B cell (primary cell): ENCODE data around the gene LEMD2. TPM values are rescaled to one million over a fixed set of nuclear protein-coding genes. Genes with fewer than 3 reads are reported as not detected.

Source experiments
- ATAC-seq: fragments of 200-7000 bp; cut with Tn5 transposase; one replicate; pipeline ENCODE4 v1.10.0; 2021; ENCODE audit warnings: low read depth, mild to moderate bottlenecking, moderate number of reproducible peaks, moderate library complexity
- CTCF ChIA-PET: fragments of 350-600 bp; sonication (Branson Sonifier 250); formaldehyde crosslinking; loops from one replicate; lab custom pipeline; 2021; ENCODE audit warnings: antibody characterized with exemption, inconsistent platforms; lab: Charles Lee
- POLR2A ChIA-PET: fragments of 350-600 bp; sonication (Branson Sonifier 250); formaldehyde crosslinking; loops from one replicate; lab custom pipeline; 2021; ENCODE audit warnings: antibody characterized with exemption; lab: Charles Lee
- DNase-seq: peaks from one replicate; pipeline ENCODE4 v3.0.0; 2013
- H2AFZ ChIP-seq: 2 replicates; pipeline ENCODE4 v1.6.1; 2012; ENCODE audit warnings: mild to moderate bottlenecking, low read depth, low read length; ENCODE audit not compliant: insufficient read depth, poor library complexity, severe bottlenecking
- H3K27ac ChIP-seq, 2 donors: 1 replicate in 1 of 2; 2 replicates in 1 of 2; pipeline ENCODE4 v1.5.1; 2012 to 2013; ENCODE audit warnings: low read length in 2 of 2, mild to moderate bottlenecking in 2 of 2, moderate library complexity in 1 of 2
- H3K27me3 ChIP-seq, 4 experiments: fragments of 200-600 bp in 1 of 4; sonication (generic) in 1 of 4; replicated peaks in 1 of 4; 1 replicate in 2 of 4; 2 replicates in 2 of 4; pipeline versions ENCODE4 v1.6.1 to v1.7.0; 2013 to 2016; ENCODE audit warnings: low read length in 3 of 4, mild to moderate bottlenecking in 2 of 4, mixed read lengths in 1 of 4, moderate library complexity in 1 of 4; ENCODE audit not compliant: insufficient read depth in 4 of 4, control insufficient read depth in 3 of 4; ENCODE audit errors: control extremely low read depth in 1 of 4
- H3K36me3 ChIP-seq, 2 experiments: replicated peaks in 1 of 2; 1 replicate in 1 of 2; 2 replicates in 1 of 2; pipeline versions ENCODE4 v1.6.1 to v1.7.1; 2013; ENCODE audit warnings: low read length in 1 of 2; ENCODE audit not compliant: insufficient read depth in 2 of 2, control insufficient read depth in 1 of 2; ENCODE audit errors: control extremely low read depth in 1 of 2, extremely low read depth in 1 of 2
- H3K4me1 ChIP-seq, 2 donors: fragments of 200-600 bp in 1 of 2; sonication (generic) in 1 of 2; 1 replicate in 1 of 2; 2 replicates in 1 of 2; pipeline versions ENCODE4 v1.5.1 to v1.6.1; 2013 to 2017; ENCODE audit warnings: low read length in 2 of 2; ENCODE audit not compliant: control insufficient read depth in 2 of 2, insufficient read depth in 2 of 2
- H3K4me2 ChIP-seq: replicated peaks from 2 replicates; pipeline ENCODE3; 2012; ENCODE audit warnings: mild to moderate bottlenecking, low read depth, low read length; ENCODE audit not compliant: poor library complexity, severe bottlenecking
- H3K4me3 ChIP-seq, 5 experiments: fragments of 200-600 bp in 1 of 5; sonication (generic) in 1 of 5; 1 replicate in 3 of 5; 2 replicates in 2 of 5; pipeline versions ENCODE4 v1.5.1 to v1.7.0; 2011 to 2016; ENCODE audit warnings: low read length in 4 of 5, mild to moderate bottlenecking in 4 of 5, low read depth in 2 of 5, control low read depth in 1 of 5, moderate library complexity in 1 of 5; ENCODE audit not compliant: insufficient read depth in 1 of 5; ENCODE audit errors: control extremely low read depth in 1 of 5, extremely low read depth in 1 of 5
- H3K79me2 ChIP-seq: fragments of 200-600 bp; sonication (generic); one replicate; pipeline ENCODE4 v1.6.0; 2016; ENCODE audit warnings: low read length; ENCODE audit not compliant: control insufficient read depth, insufficient read depth
- H3K9ac ChIP-seq: fragments of 200-600 bp; sonication (generic); 2 replicates; pipeline ENCODE4 v1.6.1; 2017; ENCODE audit warnings: mild to moderate bottlenecking, low read length, moderate library complexity
- H3K9me3 ChIP-seq, 3 donors: one replicate each; pipeline versions ENCODE4 v1.6.1 to v1.7.1; 2013; ENCODE audit warnings: low read length in 2 of 3; ENCODE audit not compliant: control insufficient read depth in 2 of 3, insufficient read depth in 1 of 3; ENCODE audit errors: control extremely low read depth in 1 of 3
- H4K20me1 ChIP-seq: 2 replicates; pipeline ENCODE4 v1.6.0; 2012; ENCODE audit warnings: mild to moderate bottlenecking, low read length; ENCODE audit not compliant: insufficient read depth, control insufficient read depth, poor library complexity, severe bottlenecking
- H3K27ac Mint-ChIP-seq: one replicate; pipeline ENCODE4 v1.8.0; 2021; ENCODE audit warnings: mixed read lengths
- H3K27me3 Mint-ChIP-seq: one replicate; pipeline ENCODE4 v1.8.0; 2021; ENCODE audit warnings: mixed read lengths
- H3K4me1 Mint-ChIP-seq: one replicate; pipeline ENCODE4 v1.8.0; 2021; ENCODE audit warnings: mixed read lengths
- H3K4me3 Mint-ChIP-seq: one replicate; pipeline ENCODE4 v1.8.0; 2021; ENCODE audit warnings: mixed read lengths
- H3K9me3 Mint-ChIP-seq: one replicate; pipeline ENCODE4 v1.8.0; 2022; ENCODE audit warnings: mixed read lengths; ENCODE audit not compliant: insufficient read depth
- EZH2 ChIP-seq: IDR thresholded peaks from 2 replicates; pipeline ENCODE4 v1.6.1; 2012; ENCODE audit warnings: borderline replicate concordance, low read depth, mild to moderate bottlenecking, moderate library complexity, low read length; ENCODE audit not compliant: insufficient read depth, poor library complexity, severe bottlenecking
- WGBS: methylation state at CpG from one replicate; pipeline ENCODE4 v1.1.5; 2013; ENCODE audit warnings: missing lambda C conversion rate; ENCODE audit not compliant: insufficient coverage; 5-methylcytosine and 5-hydroxymethylcytosine counted together
- intact Hi-C: fragments of 100-400 bp; cut with micrococcal nuclease; formaldehyde crosslinking; loops from one replicate; pipeline ENCODE4 v1.10.0; 2022
- polyA plus RNA-seq: library from polyadenylated mRNA; depleted of rRNA; stranded (reverse); fragments of >200 nt; gene quantifications from 2 replicates; pipeline ENCODE4 v1.2.3, GENCODE V29; 2012
- total RNA-seq, 2 donors: library from RNA; stranded (reverse); fragments of 120-200 nt in 1 of 2; gene quantifications; 1 replicate in 1 of 2; 2 replicates in 1 of 2; pipeline versions ENCODE4 v1.2.3 to v1.2.4, GENCODE V29; 2013 to 2022
- TF ChIP-seq, protein P1 (sequence below): fragments of 200-600 bp; IDR thresholded peaks from one replicate; pipeline ENCODE4 v1.8.0; 2022; ENCODE audit warnings: antibody characterized with exemption, mild to moderate bottlenecking

Gene LEMD2
- total and polyA plus RNA-seq, 2 donors (not counting 1 experiment from before 2014, with no cell fraction given): 58.7 to 113 TPM

DNA sequence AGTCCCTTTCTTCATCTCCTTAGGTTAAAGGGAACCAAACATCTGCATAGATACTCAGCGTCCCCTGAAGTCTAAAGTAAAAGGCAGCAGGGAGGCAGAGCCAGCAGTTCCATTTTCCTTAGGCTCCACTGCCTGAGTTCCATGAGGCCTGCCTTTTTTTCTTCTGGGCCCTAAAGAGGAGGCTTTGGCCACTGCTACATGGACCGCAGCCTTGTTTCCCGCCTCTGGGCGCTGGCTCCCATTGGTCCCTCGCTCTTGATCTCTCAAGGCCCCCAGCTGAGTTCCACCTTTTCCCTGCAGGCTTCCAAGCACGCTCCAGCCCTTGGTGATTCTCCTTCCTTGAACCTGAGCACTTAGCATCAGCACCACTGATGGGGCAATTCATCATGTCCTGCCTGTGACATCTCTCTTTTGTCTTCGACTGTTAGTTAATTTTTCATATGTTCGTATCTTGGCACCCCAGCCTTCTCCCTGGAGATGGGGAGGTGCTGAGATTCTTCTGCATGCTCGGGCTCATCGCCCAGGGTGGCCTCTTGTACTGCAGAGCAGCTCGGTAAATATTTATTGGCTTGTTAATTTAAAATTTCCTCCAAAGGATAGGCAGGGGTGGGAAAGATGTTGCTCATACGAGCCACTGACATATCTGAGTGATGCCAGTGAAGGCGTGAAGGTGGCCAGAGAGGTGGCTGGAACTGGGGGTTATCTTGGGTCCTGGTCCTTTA is 11.5 kb upstream of the LEMD2 start:
- WGBS: 83% methylated on average over 12 of the region's 13 CpGs
- H3K4me3 ChIP-seq: no peak overlapping the region
- no peaks in the 10 kb centered on the region for H3K36me3 ChIP-seq
- no peaks in the 10 kb centered on the region for H3K4me1 ChIP-seq
- H3K27me3 ChIP-seq: peaks cover 0 to 22% (median 3%) of the 10 kb centered on the region in 4 experiments
- no peaks in the 10 kb centered on the region for H3K9me3 Mint-ChIP-seq
- H3K27ac Mint-ChIP-seq: no peak overlapping the region
- ChIA-PET CTCF (no interaction called here), POLR2A (no interaction called here)
- H3K79me2 ChIP-seq: no peaks in the 10 kb centered on the region
- H2AFZ ChIP-seq: no peak overlapping the region
- H3K4me1 Mint-ChIP-seq: no peaks in the 10 kb centered on the region
- no peak for ATAC-seq
- no peak overlapping the region for H3K9ac ChIP-seq
- no peak overlapping the region for H3K4me3 Mint-ChIP-seq
- H3K27ac ChIP-seq: no peak overlapping the region
- no peaks in the 10 kb centered on the region for H4K20me1 ChIP-seq
- peaks cover 0 to 1% (median 0%) of the 10 kb centered on the region in 3 donors for H3K9me3 ChIP-seq
- no peak overlapping the region for H3K4me2 ChIP-seq
- DNase-seq: no peak
- intact Hi-C loops: no loop called here
- peaks cover 56% of the 10 kb centered on the region for H3K27me3 Mint-ChIP-seq
- TF ChIP-seq EZH2: no peak
- TF ChIP-seq, protein P1, sequence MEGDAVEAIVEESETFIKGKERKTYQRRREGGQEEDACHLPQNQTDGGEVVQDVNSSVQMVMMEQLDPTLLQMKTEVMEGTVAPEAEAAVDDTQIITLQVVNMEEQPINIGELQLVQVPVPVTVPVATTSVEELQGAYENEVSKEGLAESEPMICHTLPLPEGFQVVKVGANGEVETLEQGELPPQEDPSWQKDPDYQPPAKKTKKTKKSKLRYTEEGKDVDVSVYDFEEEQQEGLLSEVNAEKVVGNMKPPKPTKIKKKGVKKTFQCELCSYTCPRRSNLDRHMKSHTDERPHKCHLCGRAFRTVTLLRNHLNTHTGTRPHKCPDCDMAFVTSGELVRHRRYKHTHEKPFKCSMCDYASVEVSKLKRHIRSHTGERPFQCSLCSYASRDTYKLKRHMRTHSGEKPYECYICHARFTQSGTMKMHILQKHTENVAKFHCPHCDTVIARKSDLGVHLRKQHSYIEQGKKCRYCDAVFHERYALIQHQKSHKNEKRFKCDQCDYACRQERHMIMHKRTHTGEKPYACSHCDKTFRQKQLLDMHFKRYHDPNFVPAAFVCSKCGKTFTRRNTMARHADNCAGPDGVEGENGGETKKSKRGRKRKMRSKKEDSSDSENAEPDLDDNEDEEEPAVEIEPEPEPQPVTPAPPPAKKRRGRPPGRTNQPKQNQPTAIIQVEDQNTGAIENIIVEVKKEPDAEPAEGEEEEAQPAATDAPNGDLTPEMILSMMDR: no peak

DNA sequence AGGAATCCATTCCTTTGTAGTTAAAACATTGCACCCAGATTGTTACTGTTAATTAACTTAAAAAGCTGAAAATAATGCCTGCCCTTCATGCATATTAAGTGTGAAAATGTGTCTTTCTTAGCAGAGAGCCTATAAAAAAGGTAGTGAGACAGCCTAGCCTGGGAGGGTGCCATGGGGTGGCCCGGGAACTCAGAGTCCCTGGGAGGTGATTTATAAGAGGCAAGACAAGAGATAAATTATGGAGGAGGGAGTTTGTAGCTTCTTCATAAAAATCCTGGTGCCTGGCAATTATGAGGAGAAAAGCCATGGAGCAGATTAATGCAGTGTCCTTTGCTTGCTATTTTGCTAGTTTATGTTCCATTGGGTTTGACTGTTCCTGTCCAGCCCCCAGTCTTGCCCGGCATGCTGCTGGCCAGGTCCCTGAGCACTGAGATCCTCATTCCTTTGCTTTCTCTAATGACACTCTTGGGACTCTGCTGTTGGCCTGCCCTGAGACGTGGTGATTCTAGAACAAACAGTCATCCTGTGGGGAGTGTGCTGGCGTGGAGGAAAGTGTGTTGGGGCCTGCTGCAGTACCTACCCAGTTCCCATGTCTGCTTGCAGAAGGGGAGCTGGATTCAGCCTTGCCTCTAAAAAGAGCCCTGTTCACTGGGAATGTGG is 10.7 kb upstream of the LEMD2 start:
- no peak for DNase-seq
- ChIA-PET POLR2A (no interaction called here), CTCF (interaction anchor here (1.5 kb wide), 1 partner anchor 28 kb away, joined by 4 read pairs; no protein-coding TSS in a partner anchor)
- H3K4me3 Mint-ChIP-seq: no peak overlapping the region
- no peak overlapping the region for H3K9ac ChIP-seq
- H4K20me1 ChIP-seq: no peaks in the 10 kb centered on the region
- peaks cover 53% of the 10 kb centered on the region for H3K27me3 Mint-ChIP-seq
- intact Hi-C loops: no loop called here
- no peak overlapping the region for H2AFZ ChIP-seq
- no peaks in the 10 kb centered on the region for H3K36me3 ChIP-seq
- no peak overlapping the region for H3K4me2 ChIP-seq
- H3K27ac Mint-ChIP-seq: no peak overlapping the region
- no peak for ATAC-seq
- no peaks in the 10 kb centered on the region for H3K4me1 ChIP-seq
- no peaks in the 10 kb centered on the region for H3K9me3 ChIP-seq
- no peaks in the 10 kb centered on the region for H3K4me1 Mint-ChIP-seq
- no peaks in the 10 kb centered on the region for H3K79me2 ChIP-seq
- H3K9me3 Mint-ChIP-seq: no peaks in the 10 kb centered on the region
- TF ChIP-seq EZH2: no peak
- TF ChIP-seq, protein P1: no peak
- peaks cover 0 to 14% (median 3%) of the 10 kb centered on the region in 4 experiments for H3K27me3 ChIP-seq
- H3K27ac ChIP-seq: no peak overlapping the region
- no peak overlapping the region for H3K4me3 ChIP-seq
- 76% methylated on average over 4 of the region's 4 CpGs for WGBS
